Upper lobe of left lung (tissue), 4 donors: Measurements from ENCODE around the gene SLC8A3.

Experiments
- POLR2AphosphoS5 ChIP-seq, 2 donors: sonication (generic); formaldehyde crosslinking; IDR thresholded peaks; one replicate each; pipeline ENCODE4 v1.5.1; 2017; ENCODE audit warnings: antibody characterized with exemption in 2 of 2
- TF ChIP-seq, protein P1 (sequence below), 6 experiments: fragments of 450-650 bp in 4 of 6; fragments of 200-600 bp in 2 of 6; sonication (generic) in 2 of 6; IDR thresholded peaks; one replicate each; pipeline ENCODE4 v1.5.1; 2016 to 2019; ENCODE audit warnings: antibody characterized with exemption in 6 of 6

DNA sequence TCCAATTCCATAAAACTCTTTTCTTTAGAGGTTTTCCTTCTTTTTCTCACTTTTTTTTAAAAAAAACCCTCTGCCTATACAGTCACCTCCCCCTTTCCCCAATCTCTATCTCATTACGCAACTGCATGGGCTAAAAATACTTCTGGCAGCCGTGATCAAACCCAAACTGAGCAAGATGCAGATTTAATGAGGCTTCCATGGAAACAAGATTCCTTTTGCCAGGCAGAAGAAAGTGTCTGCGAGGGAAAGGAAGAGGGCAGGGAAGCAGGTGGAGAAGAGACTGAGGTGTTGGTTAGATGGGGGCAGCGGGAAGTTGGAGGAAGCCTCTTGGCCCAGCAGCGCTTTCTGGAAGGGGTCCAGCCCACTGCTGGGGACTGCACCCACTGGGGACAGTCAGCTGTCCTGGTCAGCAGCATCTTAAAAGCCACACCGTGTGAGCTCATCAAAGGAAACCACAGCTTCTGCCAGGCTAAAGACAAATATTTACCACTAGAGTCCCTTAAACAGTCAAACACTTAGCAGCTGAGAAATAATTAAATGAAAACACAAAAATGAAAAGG lies 90.4 kb downstream of the SLC8A3 start:
- TF ChIP-seq, protein P1, sequence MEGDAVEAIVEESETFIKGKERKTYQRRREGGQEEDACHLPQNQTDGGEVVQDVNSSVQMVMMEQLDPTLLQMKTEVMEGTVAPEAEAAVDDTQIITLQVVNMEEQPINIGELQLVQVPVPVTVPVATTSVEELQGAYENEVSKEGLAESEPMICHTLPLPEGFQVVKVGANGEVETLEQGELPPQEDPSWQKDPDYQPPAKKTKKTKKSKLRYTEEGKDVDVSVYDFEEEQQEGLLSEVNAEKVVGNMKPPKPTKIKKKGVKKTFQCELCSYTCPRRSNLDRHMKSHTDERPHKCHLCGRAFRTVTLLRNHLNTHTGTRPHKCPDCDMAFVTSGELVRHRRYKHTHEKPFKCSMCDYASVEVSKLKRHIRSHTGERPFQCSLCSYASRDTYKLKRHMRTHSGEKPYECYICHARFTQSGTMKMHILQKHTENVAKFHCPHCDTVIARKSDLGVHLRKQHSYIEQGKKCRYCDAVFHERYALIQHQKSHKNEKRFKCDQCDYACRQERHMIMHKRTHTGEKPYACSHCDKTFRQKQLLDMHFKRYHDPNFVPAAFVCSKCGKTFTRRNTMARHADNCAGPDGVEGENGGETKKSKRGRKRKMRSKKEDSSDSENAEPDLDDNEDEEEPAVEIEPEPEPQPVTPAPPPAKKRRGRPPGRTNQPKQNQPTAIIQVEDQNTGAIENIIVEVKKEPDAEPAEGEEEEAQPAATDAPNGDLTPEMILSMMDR (IDR thresholded peaks at IDR 0.05): no peak
- no peak for TF ChIP-seq POLR2AphosphoS5 (IDR thresholded peaks at IDR 0.05)
